A673 (cell line): Measurements from ENCODE around the gene LTB4R2. TPM values are rescaled to one million over a fixed set of nuclear protein-coding genes. Genes with fewer than 3 reads are reported as not detected.

Experiments used
- BruUV-seq: library from RNA; stranded (reverse); fragments of 400-500 nt; replicated peaks from 2 replicates; lab custom pipeline; 2021; lab: Mats Ljungman, UMichigan
- CTCF ChIA-PET: fragments of 300-600 bp; sonication (Branson Sonifier 250); formaldehyde crosslinking; loops from one replicate; lab custom pipeline; 2022; ENCODE audit warnings: antibody characterized with exemption; lab: Charles Lee
- POLR2A ChIA-PET: fragments of 300-600 bp; sonication (Branson Sonifier 250); formaldehyde crosslinking; loops from one replicate; lab custom pipeline; 2022; ENCODE audit warnings: antibody characterized with exemption; ENCODE audit not compliant: low non-redundant PET; lab: Charles Lee
- DNase-seq: peaks from one replicate; pipeline ENCODE4 v3.0.0-alpha.2; 2015; ENCODE audit warnings: low spot score
- H3K27ac ChIP-seq: fragments of 200-600 bp; sonication (generic); 2 replicates; pipeline ENCODE4 v1.5.1; 2016; ENCODE audit warnings: mixed run types, low read depth, mild to moderate bottlenecking, mixed read lengths, antibody characterized with exemption, low read length; ENCODE audit not compliant: poor library complexity, severe bottlenecking
- H3K27me3 ChIP-seq: fragments of 200-600 bp; sonication (generic); replicated peaks from 2 replicates; pipeline ENCODE4 v1.6.1; 2017; ENCODE audit warnings: mixed run types, low read depth, mild to moderate bottlenecking, mixed read lengths, antibody characterized with exemption, low read length; ENCODE audit not compliant: insufficient read depth, poor library complexity
- H3K36me3 ChIP-seq: fragments of 200-600 bp; sonication (generic); 2 replicates; pipeline ENCODE4 v1.6.1; 2016; ENCODE audit warnings: mixed run types, mild to moderate bottlenecking, mixed read lengths, antibody characterized with exemption, low read length; ENCODE audit not compliant: insufficient read depth, poor library complexity, severe bottlenecking
- H3K4me1 ChIP-seq: fragments of 200-600 bp; sonication (generic); 2 replicates; pipeline ENCODE4 v1.6.1; 2017; ENCODE audit warnings: mixed run types, mild to moderate bottlenecking, mixed read lengths, antibody characterized with exemption, low read length; ENCODE audit not compliant: insufficient read depth, poor library complexity, severe bottlenecking
- H3K4me3 ChIP-seq: fragments of 200-600 bp; sonication (generic); 2 replicates; pipeline ENCODE4 v1.5.1; 2016; ENCODE audit warnings: low read depth, mixed run types, mild to moderate bottlenecking, mixed read lengths, low read length; ENCODE audit not compliant: poor library complexity, severe bottlenecking
- H3K9me3 ChIP-seq: fragments of 200-600 bp; sonication (generic); 2 replicates; pipeline ENCODE4 v1.6.1; 2016; ENCODE audit warnings: mixed run types, low read depth, mild to moderate bottlenecking, mixed read lengths, antibody characterized with exemption, low read length; ENCODE audit not compliant: poor library complexity, severe bottlenecking
- CTCF ChIP-seq: fragments of 300-800, 200-600 bp; sonication (generic); conservative IDR thresholded peaks from 2 replicates; pipeline ENCODE4 v1.5.1; 2017; ENCODE audit warnings: low read depth, mild to moderate bottlenecking, antibody characterized with exemption, low read length, moderate library complexity, mixed read lengths
- EZH2 ChIP-seq: fragments of 200-600 bp; sonication (generic); IDR thresholded peaks from 2 replicates; pipeline ENCODE4 v1.6.1; 2017; ENCODE audit warnings: borderline replicate concordance, low read depth, mild to moderate bottlenecking, mixed read lengths, antibody characterized with exemption, low read length; ENCODE audit not compliant: poor library complexity, severe bottlenecking
- intact Hi-C: fragments of 100-400 bp; cut with micrococcal nuclease; formaldehyde crosslinking; loops from one replicate; pipeline ENCODE4 v1.10.0; 2022; ENCODE audit not compliant: unreplicated experiment
- total RNA-seq: library from RNA; stranded (reverse); gene quantifications from 2 replicates; pipeline ENCODE4 v1.2.3, GENCODE V29; 2021

Gene LTB4R2
- total RNA-seq, 1 experiment from 2014 or later = 7.6 TPM

- no peaks in the 10 kb centered on the region for H3K9me3 ChIP-seq
- no peak overlapping the region for H3K27ac ChIP-seq
- no peak for DNase-seq
- H3K4me3 ChIP-seq = no peak overlapping the region
- TF ChIP-seq CTCF (no peak), EZH2 (no peak)
- intact Hi-C loops = no loop called here
- H3K4me1 ChIP-seq = no peaks in the 10 kb centered on the region
- H3K36me3 ChIP-seq = no peaks in the 10 kb centered on the region
- no peaks in the 10 kb centered on the region for H3K27me3 ChIP-seq
- POLR2A ChIA-PET = no interaction called here
- CTCF ChIA-PET = no interaction called here
- no TSS peak for BruUV-seq
These were observed 31.5 kb upstream of the LTB4R2 start for GRCh38 chr14:24278424-24278823.

- BruUV-seq = no TSS peak
- peak; percentile 48 for DNase-seq
- POLR2A ChIA-PET = no interaction called here
- CTCF ChIA-PET = interaction anchor here (1.0 kb wide), 2 partner anchors 9 to 17 kb away, joined by 3 to 4 read pairs; partner anchors contain the start of gene RABGGTA
- TF ChIP-seq EZH2 (no peak), CTCF (peak; percentile 53)
- Histone ChIP-seq H3K4me1 (no peaks in the 10 kb centered on the region), H3K36me3 (no peaks in the 10 kb centered on the region), H3K27ac (no peak overlapping the region), H3K27me3 (no peaks in the 10 kb centered on the region), H3K4me3 (no peak overlapping the region), H3K9me3 (no peaks in the 10 kb centered on the region)
- intact Hi-C loops = no loop called here
These were observed 30.4 kb upstream of the LTB4R2 start for GRCh38 chr14:24279301-24280186.

GRCh38 chr14:24280797-24281460 lies 29.0 kb upstream of the LTB4R2 start:
- POLR2A ChIA-PET = no interaction called here
- Histone ChIP-seq H3K4me1 (no peaks in the 10 kb centered on the region), H3K9me3 (no peaks in the 10 kb centered on the region), H3K27me3 (no peaks in the 10 kb centered on the region), H3K27ac (no peak overlapping the region), H3K4me3 (no peak overlapping the region), H3K36me3 (no peaks in the 10 kb centered on the region)
- no TSS peak for BruUV-seq
- CTCF ChIA-PET = interaction anchor here (0.5 kb wide), 1 partner anchor 285 kb away, joined by 4 read pairs; no protein-coding TSS in a partner anchor
- TF ChIP-seq EZH2 (no peak), CTCF (no peak)
- intact Hi-C loops = no loop called here
- DNase-seq = no peak
